ENCODE data around the gene DSCAM.

Gene DSCAM

DNA sequence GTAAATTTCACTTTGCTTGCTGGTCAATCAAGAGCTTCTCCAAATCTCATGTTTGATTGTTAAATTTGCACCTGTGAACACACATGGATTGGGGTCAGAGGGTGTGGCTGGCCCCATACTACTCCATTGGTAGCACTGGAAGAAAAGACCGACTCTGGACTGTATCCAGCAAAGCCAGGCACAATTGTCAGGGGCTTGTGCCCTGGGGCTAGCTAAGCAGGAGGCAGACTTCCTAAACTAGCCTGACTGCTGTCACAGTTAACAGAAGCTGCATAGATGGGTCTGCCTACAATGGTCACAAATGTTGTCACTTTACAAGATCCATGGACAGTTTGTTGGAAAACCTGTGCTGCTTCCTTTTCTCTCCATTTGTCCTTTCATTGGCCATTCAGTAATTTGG, 421.0 kb downstream of the DSCAM start:
- DNase-seq, result no peak

DNA sequence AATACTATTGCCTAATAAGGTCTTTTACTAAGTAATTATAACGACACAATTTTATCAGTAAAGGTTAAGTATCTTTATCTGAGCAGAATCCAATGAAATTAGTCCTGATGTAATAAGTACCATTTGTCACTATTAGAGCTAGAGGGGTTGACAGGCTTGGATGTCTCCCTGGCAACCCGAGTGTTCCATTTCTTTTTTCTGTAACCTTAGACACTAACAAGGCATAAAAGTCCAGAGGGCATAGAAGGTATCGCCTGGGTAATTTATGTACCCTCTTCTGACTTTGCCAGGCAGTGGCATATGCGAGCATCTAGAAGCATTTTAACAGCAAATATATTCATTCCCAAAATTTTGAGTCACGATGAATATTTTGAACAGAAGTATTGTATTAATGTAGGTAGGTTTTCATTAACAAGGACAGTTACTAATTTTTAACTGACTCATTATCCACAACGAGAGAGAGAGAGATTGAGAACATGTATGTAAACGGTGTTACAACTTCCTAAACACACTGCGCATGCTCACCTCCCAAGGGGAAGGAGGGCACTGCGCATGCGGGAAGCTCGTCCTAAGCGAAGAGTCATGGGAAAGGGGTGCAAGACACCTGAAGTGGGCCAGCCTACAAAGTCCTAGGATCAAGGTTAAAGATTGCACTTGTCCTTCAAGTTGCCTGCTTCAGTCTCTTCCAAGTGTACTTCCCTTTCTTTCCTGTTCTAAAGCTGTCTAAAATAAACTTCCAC, 423.9 kb downstream of the DSCAM start:
- no peak for DNase-seq

DNA sequence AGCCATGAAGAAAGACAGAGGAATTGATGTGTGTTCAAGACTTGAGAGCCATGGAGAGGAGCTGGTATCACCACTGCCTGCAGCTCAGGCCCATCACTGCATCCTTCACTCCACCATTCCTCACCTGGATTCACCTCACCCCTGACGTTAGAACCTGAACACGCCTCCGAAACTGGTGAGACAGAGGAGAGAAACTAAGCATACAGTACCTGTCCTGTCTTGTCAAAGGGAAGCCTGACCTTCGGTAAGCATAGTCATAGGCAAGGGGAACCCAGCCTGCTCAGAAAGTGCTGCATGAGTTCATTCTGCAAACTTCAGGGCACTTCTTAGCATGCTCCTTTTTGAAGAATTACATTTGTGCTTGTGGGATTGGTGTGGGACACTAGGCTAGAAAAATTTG, 425.8 kb downstream of the DSCAM start:
- no peak for DNase-seq

DNA sequence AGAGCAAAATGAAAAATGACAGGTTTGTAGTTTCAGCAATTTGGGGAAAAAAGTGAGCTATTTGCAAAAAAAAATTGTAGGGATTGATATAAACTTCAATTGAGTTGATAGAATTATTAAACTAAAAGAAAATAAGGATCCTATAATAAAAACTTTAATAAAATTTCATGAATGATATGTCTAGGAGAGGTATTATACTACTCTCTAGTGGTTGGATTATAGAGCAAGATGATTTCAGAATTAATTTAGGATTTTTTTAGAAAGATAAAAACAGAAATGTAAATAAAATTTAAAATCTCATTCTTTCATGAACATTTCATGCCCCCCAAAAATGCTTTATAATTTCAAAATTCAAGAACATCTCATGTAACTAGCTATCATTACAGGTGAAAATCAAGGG, 430.4 kb downstream of the DSCAM start:
- no peak for DNase-seq

DNA sequence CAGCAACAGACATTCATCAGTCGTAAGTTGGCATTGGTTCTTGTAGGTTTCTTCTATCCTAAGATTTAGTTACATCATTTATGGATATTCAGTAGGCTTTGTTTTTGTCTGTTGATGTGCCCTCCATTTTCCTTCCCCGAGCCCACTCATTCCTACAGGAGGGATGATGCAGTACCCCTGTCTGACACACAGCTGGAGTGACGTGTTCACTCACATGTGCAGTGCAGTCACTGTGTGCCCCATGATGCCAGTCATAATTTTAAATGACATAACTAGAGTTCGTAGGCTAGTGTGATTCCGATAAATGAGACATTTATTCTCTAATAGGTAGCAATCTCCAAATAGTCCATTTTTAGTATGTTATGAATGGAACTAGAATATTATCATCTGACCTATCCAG, 438.4 kb downstream of the DSCAM start:
- DNase-seq, result no peak

DNA sequence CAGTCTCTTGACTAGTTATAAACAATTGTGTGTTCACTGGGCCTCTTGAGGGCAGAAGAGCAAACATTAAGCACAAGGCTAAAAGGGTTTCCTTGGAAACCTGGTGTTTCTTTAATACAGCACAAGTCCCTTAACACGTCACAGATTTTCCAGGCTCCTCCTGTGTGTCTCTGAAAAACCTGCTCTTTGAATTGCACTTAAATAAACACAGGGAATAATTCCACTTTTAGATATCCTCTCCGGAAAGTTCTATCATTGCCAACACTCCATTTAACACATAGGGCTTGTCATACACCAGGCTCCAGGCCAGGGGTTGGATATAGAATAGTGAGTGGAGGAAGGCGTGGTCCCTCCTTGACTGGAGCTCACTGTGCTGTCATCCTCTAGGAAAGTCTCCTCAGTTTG, 442.6 kb downstream of the DSCAM start:
- no peak for DNase-seq

DNA sequence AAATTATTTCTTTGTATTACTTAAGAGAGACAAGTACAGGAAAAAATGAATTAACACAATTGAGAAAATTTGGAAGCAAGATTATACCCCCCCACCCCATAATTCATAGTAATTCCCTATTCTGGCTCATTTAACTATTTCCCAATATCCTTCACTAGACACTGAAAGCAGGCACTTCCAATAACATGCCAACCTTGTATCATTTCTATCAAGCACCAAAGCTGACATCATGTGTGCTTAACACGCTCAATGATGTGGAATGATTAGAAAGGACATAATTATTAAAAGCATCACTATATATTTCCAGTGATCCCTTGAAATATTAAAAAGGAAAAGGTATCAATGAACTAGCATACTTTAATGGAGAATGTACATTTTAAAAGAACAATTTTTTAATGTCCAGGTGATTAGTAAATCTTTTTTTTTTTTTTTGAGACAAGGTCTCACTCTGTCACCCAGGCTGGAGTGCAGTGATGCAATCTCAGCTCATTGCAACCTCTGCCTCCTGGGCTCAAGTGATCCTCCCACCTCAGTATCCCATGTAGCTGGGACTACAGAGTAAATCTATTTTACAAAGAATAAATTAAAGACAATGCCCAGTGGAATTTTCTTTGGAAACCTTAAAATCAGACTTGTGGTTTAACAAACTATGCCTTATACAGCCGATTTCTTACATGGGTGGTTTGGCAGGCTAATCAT, 443.9 kb downstream of the DSCAM start:
- no peak for DNase-seq

DNA sequence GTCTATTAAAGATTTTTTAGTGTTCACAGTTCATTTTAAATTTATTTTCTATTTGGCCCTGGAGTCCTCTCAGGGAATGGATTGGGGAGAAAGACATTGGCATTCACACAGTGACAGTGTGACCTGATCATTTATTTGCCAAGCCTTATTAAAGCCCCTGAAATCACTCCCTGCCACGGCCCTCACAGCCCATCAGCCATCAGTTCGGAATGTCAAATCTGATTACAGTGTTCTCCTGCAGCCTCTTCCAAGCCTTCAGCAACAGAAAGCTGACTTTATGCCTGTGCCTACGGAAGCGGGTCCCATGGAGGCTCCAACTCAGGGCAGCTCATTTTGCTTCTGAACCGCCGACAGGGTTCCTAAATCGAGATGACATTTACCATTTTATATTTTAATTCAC, 451.2 kb downstream of the DSCAM start:
- no peak for DNase-seq

DNA sequence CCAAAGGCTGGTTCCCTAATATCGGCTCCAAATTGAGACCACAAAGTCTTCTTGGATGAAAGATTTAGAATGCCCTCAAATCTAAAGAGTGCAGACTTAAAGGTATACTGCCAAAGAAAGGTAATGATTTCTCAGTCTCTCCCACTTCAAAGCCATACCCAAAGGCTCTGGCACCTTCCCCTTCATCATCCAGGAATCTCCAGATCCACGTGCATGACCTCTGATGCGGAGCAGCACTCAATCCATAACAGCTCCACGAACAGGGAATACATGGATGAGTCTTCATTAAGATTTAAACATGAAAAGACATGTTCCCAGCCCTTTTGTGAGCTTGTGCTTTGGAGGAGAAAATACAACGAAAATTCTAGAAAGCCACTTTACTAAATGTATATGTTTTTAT, 453.9 kb downstream of the DSCAM start:
- no peak for DNase-seq

DNA sequence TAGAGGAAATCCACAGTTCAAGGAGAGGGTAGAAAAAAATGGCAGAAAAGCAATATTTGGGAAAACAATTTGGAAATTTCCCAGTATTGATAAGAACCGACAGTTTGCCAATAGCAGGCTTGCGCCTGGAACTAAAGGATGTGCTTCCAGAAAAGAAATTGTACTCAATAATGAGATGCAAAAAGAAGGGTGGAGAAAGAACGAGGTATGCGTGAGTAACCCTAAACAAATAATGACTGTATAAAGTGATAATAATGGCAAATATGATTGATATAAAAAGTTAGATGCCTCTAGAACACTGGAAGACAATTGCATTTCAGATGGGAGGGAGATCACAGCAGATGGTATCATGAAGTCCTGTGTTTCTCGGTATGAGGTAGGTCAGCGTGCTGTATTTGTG, 458.9 kb downstream of the DSCAM start:
- DNase-seq, result no peak

DNA sequence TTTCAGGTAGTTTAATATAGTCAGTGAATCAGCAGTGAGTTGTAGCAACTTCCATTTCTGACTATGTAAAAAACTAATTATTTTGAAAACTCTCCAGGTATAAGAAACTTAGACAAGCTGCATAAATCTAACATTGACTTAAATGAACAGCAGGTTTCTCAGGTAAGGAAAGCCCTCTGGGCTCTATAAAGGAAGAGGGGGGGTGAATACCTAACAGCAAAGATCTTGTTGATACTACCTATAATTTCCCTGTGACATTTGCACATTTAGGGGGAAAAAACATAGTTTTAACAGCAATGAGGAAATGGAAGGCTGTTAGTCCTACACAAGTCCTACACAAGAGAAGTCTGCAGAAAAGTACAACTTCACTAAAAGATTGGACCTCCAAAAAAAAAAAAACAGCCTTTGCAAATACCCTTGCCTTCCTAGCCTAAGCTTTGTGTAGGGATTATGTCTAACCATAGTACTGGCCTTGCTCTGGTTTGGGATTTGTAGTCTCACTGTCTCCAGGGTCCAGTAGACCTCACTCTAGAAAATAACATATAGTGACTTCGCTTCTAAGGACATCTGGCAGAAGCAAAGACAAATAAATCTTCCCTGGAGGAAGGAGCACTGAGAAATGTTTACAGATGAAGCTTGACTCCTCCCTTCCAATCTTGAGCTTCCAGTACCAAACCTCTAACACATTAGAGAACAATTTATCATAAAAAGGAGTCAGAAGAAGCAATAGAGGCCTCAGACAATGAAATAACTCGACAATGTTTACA, 459.8 kb downstream of the DSCAM start:
- DNase-seq, result no peak

DNA sequence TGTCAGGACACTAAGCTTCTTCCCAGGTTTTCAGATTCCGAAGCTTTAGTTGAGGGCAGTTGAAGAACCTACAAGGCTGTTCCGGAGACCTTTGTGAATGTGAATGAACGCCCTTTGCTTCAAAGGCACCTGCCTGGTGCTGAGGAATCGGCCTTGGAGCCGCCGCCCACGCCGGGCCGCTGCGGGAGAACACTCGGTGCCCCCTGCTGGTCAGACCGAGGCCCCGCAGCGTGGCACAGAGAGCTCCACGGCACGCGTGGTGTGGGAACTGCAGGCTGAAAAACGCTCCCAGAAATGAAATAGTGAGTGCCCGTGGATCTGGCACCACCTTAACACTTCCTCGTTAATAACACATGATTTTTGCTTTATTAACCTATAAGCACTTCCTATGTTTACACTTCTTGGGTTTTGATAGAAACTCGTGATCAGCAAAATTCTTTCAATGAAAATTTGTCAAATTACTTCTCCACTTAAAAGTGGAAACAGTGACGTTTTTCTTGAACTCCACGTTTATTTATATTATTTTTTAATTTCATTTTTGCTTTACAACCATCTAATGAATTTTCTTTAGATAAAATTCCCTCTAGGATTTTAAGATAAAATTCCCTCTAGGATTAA, 460.6 kb downstream of the DSCAM start:
- no peak for DNase-seq

DNA sequence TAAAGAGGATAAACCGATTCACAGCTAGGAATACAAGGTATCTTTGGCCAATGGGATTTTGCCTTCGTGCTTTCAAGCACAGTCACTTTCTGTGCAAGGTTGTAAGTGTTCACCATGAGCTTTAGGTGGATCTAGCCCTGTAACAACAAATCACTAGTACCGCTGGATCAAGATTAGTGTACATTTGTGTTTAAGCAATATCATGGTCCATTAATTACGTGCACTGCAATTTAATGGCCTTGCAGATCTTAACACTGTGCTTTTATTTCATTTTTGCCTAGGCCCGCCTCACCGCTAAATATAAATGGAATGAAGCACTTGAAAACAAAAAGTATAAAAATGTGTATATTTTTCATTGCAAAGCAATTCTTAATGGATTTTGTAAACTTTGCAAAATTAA, 461.1 kb downstream of the DSCAM start:
- no peak for DNase-seq

DNA sequence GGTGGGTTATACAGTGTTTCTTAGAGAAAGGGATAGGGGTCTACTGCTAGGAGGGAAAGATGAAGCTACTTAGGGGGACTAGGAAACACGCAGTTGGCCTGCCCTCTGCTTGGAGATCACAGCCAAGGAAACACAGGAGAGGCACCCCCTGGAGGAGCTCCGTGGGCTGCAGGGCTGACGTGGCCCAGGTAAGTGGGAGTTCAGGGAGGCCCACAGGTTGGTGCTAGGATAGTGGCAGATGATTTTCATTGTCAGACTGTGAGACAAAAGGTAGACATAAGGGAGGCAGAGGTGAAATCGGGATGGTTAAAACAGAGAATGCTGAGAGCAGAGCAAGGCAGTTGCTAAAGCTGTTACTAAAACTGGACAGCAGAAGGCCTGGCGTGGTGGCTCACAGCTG, 463.0 kb downstream of the DSCAM start:
- DNase-seq, result no peak

DNA sequence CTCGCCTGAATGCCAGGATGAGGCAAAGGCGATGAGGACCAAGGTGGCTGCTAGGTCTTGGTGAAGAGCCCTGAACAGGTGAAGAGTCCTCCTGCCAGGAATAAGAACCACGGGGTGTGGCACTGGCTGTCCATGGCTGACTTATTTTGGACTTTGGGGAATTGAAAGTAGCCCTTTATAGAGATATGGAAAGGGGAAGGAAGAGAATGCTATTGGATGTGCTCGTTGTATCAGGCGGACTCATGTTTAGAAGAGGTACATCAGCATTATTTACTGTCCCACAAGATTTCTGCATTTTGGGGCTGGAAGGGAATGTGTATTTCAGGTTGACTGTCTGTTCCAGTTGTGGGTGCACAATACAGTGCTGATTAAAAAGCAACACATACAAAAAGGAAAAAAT, 465.8 kb downstream of the DSCAM start:
- no peak for DNase-seq

DNA sequence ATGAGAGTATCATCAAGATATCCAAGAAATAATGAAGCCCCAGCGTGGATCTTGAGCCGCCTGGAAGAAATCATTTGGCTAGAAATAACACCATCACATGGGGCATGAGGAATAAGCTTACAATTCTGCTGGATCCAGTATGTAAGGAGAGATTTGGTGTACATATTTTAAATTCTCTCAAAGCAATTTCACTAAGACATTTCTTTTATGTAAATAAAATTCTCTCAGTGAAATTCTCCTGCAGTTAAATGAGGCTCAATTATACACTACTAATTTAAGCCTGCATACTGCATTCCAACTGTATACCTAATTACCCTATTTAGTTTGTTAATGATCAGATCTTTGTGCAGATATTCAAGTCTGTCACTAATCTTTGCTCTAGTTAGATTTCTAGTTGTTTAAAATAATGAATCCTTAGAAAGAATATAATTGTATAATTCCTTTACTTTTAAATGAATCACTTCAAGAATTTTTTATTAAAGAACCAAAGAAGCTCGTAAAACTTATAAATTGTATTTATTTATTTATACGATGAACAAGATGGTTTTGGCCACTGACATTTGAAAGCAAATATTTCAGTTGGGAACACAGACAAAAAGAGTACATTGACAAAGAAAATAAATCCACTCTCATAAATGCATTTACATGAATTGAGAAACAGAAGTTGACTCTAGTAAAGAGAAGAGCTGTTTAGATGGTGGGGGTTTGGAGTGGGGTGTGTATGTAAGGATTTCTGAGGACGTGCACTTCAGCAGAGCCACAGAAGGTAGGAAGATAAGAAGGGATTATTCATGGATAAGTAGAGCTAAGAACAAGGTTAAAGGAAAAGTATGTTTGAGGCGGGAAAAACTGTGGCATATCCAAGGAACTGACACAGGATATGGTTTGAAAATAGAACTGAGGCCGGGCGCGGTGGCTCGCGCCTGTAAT, 466.8 kb downstream of the DSCAM start:
- DNase-seq, result no peak

DNA sequence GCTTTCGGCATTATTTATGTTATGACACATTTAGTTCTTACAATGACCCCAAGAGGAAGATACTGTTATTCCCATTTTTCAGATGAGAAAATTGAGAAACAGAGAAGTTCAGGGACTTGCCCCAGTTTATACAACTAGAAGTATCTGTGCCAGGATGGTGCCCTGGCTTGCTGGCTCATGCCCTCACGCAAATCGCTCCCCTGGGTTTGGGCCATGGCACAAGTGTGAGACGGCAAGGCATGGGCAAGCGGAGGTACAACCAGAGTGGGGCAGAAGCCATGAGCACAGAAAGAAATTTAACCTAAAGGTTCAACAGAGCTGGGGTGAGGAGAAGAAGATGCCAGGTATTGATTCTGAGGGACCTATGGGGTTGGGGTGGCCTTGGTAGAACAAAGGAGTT, 469.8 kb downstream of the DSCAM start:
- no peak for DNase-seq

DNA sequence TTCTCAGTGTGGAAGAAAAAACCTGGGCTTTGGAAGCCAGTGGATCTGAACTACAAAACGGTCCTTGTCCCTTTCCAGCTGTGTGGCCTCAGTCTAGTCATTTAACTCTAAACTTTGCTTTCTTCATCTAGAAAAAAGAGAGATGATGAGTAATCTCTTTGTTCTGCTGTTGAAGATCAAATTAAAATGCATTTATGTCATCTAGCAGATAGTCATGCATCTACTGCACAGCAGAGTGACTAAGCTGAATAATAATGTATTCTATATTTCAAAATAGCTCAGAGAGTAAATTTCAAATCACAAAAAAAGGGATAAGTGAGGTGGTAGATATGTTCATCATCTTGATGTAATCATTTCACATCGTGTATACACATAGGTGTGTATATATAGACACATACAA, 473.2 kb downstream of the DSCAM start:
- no peak for DNase-seq

DNA sequence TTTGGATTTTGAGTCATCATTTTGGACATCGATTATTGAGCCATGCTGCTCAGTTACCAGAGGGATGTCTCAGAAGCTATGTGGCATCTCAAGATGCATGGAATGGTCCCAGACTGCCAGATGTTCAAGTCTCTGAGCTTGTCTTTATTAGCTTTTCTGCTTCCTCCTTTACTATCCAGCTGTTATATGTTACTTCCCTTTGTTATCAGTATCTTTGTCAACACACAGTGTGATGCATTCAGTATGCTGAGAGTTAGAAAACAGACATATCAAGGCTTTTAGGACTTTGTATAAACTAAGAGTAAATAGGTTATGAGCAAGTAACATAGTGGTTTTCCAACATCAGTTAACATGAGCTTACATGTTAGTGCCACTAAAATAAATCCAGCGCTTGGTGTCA, 474.5 kb downstream of the DSCAM start:
- DNase-seq, result no peak

DNA sequence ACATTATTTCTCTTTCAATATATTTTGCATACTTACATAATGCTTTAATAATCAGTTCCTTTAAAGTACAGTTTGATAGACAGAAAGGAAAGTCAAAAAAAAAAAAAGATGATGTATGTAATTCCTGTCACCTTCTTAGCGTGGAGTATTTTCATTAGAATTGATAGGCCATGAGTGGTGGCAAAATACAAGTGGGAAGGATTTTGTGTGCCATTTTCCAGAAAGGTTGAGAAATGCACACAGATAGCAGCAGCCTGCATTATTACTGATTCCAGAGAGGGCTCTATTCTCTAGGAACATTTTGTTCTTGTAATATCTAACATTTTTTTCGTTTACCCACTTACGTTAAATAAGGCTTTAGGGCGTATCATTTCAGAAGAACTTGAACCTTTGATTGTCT, 475.6 kb downstream of the DSCAM start:
- no peak for DNase-seq

DNA sequence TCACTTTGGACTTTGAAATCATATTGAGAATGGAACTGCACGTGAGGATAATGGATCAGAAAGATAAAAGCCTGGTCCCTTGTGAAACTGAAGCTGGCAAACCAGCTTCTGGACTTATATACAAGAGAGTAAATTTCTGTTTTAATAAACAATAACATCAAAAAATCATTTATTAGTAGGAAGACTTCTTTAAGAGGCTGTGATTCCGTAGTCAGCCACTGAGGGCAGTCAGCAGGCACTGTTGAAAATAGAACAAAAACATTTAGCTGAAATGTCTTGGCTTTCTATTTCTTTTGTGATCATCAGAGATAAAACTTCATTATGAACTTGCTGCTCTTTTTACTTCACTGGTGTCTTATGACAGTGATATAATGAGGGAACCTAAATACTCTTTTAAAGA, 490.3 kb downstream of the DSCAM start:
- DNase-seq, result no peak

DNA sequence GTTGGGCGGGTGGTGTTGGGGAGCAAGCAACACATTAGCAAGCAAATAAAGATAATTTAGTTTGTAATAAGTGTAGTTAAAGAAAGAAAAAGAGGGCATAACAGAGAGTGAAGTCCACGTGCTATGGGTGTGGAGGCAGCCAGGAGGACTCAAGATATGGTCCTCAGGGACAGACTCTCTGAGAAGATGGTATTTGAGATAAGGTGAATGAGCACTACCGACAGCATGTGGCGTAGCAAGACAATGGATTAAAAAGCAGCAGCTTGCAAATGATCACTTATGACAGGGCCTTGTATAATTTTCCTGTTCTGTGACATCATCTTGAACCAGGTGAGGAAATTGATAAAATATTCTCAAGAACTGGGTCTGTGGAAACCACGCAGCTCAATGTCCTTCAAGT, 491.9 kb downstream of the DSCAM start:
- no peak for DNase-seq

DNA sequence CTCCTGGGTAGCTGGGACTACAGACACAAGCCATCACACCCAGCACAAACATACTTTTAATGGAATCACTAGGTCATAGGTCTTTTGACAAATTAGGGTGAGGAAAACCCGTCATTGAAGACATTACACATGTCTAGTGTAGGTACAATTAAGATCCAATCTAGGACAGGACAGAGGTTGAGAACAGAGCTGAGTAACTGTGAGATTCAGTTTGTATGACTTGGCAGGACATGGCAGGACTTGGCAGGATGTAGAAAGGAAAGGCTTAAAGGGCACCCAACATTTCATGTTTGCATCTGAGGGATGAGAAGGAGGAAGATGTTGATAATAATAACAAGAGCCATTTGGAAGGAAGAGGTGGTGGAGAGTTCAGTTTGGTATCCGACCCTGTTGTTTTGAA, 496.0 kb downstream of the DSCAM start:
- no peak for DNase-seq

All from stimulated activated naive CD4-positive, alpha-beta T cell (primary cell).